D721Med (cell line): Measurements from ENCODE around the gene COX6A2.

ENCODE experiments used
- DNase-seq: peaks from one replicate; pipeline ENCODE4 v3.0.0; 2011; ENCODE audit warnings: low spot score; ENCODE audit not compliant: insufficient read length
- FAIRE-seq: peaks from 2 replicates; lab custom pipeline; 2011; peaks lifted over from hg19 to GRCh38; lab: Jason Lieb, UNC
- CTCF ChIP-seq: IDR thresholded peaks from 2 replicates; pipeline ENCODE4 v1.5.1; 2012; ENCODE audit warnings: mild to moderate bottlenecking, control low read depth; ENCODE audit not compliant: insufficient read depth; ENCODE audit errors: missing control alignments

COX6A2 gene

GRCh38 chr16:31397096-31397660 lies 31.0 kb downstream of the COX6A2 start:
- DNase-seq (no peak), FAIRE-seq (no peak)
- TF ChIP-seq CTCF, result no peak

DNA sequence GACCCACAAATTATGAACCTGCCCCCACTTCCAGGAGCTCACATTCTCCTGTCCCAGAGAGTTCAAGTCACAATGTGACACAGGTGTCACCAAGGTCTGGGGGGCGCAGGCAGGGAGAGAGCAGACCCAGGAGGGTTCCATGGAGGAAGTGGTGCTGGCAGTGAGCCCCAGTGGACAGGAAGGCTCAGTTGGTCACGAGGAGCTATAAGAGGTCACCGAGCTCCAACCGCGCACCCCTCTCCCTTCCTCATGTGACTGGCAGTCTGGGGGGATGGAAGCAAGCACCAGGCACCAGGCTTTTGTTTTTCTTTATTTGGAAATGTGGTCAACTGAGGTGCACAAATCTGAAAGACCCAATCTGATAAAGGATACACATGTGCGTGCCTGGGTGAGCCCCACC lies 32.5 kb downstream of the COX6A2 start:
- FAIRE-seq (no peak), DNase-seq (no peak)
- no peak for TF ChIP-seq CTCF

DNA sequence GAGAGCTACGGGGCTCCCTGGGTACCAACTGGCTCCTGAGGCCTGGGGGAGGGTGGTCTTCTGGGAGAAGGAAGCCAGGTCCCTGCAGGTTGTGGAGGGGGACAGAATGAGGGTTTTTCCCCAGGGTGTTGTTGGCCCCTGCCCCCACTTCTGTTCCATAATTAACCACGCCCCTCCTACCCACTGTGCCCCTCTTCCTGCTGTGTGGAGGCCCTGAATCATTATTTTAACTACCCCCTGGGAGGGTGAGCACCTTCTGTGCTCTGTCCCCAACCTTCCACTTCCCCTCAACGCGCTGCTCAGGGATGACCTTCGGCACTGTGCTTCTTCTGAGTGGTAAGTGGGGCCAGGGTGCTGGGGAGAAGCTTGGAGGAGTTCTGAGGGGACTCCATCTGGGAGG lies 35.1 kb downstream of the COX6A2 start, which contains the start of gene ITGAD:
Gene ITGAD, plus strand, starts transcription at position 280 of the 400 bp plus-strand sequence. Its CDS starts 26 bp downstream, at position 306.
- FAIRE-seq (no peak), DNase-seq (no peak)
- no peak for TF ChIP-seq CTCF

DNA sequence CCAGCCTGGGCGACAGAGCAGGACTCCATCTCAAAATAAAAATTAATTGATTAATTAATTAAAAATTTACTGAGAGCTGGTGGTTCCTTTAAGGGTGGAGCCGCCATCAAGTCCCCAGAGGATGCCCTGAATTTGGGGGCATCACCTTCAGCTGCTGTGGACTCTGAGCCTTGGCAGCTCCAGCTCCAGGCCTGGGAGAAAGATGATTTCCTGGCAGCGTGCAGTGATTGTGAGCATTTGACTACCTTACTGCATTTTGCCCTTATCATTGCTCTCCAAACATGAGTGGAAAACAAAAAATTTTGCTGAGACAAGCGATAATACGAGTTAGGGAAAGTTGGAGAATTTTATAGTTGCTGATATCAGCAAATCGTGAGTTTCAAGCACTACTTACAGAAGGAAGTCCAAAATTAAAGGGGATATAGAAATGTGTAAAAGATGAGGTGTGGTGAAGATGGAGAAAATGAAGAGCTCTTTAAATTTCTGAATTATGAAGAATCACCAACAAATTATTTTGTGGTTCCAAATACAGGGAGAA lies 37.6 kb downstream of the COX6A2 start:
- FAIRE-seq (no peak), DNase-seq (no peak)
- no peak for TF ChIP-seq CTCF

DNA sequence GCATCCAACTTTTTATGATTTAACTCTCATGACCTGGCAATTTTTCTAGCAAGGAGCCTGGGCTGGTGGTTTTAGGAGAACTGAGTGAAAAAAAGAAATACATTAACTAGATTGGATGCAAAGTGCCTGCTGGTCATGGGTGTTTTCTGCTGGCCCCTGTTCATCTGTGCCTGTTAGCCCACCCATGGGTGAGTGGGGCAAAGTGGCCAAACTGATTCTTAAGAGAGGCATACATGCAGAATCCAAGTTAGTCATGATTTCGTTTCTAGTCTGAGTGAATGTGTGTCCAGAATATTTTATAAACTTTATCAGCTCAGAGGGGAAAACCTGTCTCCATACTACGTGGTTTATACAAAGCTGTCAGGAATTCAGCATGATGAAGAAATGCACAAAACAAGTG lies 39.6 kb downstream of the COX6A2 start:
- no peak for TF ChIP-seq CTCF
- no peak for DNase-seq
- FAIRE-seq, result no peak

- no peak for DNase-seq
- no peak for TF ChIP-seq CTCF
- FAIRE-seq, result no peak
Measured at GRCh38 chr16:31386157-31386984, 41.8 kb downstream of the COX6A2 start.
